ENCODE data around the gene SORCS2. TPM values are rescaled to one million over a fixed set of nuclear protein-coding genes. Genes with fewer than 3 reads are reported as not detected.

SORCS2 gene
- total RNA-seq, 1 donor from 2014 or later: 5.2 TPM

DNA sequence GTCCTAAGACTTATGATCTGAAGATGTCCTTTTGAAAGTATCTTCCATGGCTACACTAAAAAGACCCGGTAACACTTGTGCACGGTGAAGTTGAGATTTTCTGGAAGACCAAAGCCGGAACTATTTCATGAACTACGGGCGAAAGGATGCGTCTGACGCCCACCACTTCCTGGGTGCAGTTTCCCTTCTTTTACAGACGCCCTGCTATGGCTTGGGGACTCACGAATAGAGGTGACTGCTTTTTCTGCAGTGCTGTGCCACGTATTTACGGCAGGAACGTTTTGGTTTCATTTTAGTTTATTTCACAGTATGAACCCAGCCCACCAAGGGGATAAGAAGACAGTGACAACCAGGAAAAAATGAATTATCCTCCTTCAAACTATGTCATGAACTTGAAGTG, 566.9 kb downstream of the SORCS2 start:
- TF ChIP-seq, protein P1, sequence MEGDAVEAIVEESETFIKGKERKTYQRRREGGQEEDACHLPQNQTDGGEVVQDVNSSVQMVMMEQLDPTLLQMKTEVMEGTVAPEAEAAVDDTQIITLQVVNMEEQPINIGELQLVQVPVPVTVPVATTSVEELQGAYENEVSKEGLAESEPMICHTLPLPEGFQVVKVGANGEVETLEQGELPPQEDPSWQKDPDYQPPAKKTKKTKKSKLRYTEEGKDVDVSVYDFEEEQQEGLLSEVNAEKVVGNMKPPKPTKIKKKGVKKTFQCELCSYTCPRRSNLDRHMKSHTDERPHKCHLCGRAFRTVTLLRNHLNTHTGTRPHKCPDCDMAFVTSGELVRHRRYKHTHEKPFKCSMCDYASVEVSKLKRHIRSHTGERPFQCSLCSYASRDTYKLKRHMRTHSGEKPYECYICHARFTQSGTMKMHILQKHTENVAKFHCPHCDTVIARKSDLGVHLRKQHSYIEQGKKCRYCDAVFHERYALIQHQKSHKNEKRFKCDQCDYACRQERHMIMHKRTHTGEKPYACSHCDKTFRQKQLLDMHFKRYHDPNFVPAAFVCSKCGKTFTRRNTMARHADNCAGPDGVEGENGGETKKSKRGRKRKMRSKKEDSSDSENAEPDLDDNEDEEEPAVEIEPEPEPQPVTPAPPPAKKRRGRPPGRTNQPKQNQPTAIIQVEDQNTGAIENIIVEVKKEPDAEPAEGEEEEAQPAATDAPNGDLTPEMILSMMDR (IDR thresholded peaks at IDR 0.05): no peak
- TF ChIP-seq EZH2phosphoT487 (IDR thresholded peaks at IDR 0.05): no peak
- TF ChIP-seq EZH2 (IDR thresholded peaks at IDR 0.05): no peak
- H3K4me1 Mint-ChIP-seq: peaks cover 40% of the 10 kb centered on the region

DNA sequence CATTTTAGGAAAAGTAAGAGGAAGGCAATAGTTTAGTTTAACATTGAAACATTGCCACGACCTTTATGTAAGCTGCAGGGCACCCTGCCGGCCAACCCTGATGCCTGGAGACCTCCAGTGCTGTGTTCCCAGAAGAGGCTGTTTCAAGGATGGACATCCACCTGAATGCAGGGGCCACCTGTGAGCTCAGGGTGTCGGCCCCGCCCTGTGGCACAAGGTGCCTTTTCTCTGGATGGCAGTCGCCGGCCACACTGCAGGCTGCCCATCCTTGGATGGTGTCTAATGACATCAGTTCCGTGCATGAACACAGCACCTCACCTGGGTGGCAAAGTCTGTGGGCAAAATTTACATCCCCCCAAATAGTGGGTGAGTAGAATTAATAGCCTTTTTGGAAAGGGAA, 567.3 kb downstream of the SORCS2 start:
- Histone ChIP-seq H3K27ac (no peak overlapping the region), H3F3A (ENCODE audit: low read depth) (peaks cover 12% of the 10 kb centered on the region), H4K20me1 (ENCODE audit: low read depth) (peaks cover 20% of the 10 kb centered on the region), H3K79me2 (ENCODE audit: low read depth) (no peaks in the 10 kb centered on the region), H3K9ac (no peak overlapping the region), H3K4me1 (peaks cover 16% of the 10 kb centered on the region), H3K4me2 (no peak overlapping the region), H3K4me3 (no peak overlapping the region), H3K27me3 (no peaks in the 10 kb centered on the region), H3K9me3 (ENCODE audit: low read depth) (no peaks in the 10 kb centered on the region), H2AFZ (replicated peaks) (no peak overlapping the region), H3K36me3 (no peaks in the 10 kb centered on the region)
- H3K27me3 Mint-ChIP-seq (ENCODE audit: insufficient read depth, low read depth): peaks cover 18% of the 10 kb centered on the region
- TF ChIP-seq, protein P1 (IDR thresholded peaks at IDR 0.05): no peak
- TF ChIP-seq EZH2 (IDR thresholded peaks at IDR 0.05) (no peak), EZH2phosphoT487 (IDR thresholded peaks at IDR 0.05) (no peak)
- H3K27ac Mint-ChIP-seq: no peak overlapping the region
- no peaks in the 10 kb centered on the region for H3K36me3 Mint-ChIP-seq
- H3K4me1 Mint-ChIP-seq: peaks cover 40% of the 10 kb centered on the region
- no peak for DNase-seq (ENCODE audit: low spot score)
- H3K4me3 Mint-ChIP-seq: no peak overlapping the region
- peaks cover 4% of the 10 kb centered on the region for H3K9me3 Mint-ChIP-seq

More for the DNA sequence above, 566.9 kb downstream of the SORCS2 start:
- Histone ChIP-seq H3K27ac (no peak overlapping the region), H3K27me3 (no peaks in the 10 kb centered on the region), H3K9me3 (ENCODE audit: low read depth) (no peaks in the 10 kb centered on the region), H3F3A (ENCODE audit: low read depth) (peaks cover 12% of the 10 kb centered on the region), H3K4me2 (no peak overlapping the region), H3K9ac (no peak overlapping the region), H3K4me1 (peaks cover 16% of the 10 kb centered on the region), H4K20me1 (ENCODE audit: low read depth) (peaks cover 20% of the 10 kb centered on the region), H3K36me3 (no peaks in the 10 kb centered on the region), H3K4me3 (no peak overlapping the region), H3K79me2 (ENCODE audit: low read depth) (no peaks in the 10 kb centered on the region), H2AFZ (replicated peaks) (no peak overlapping the region)
- peaks cover 18% of the 10 kb centered on the region for H3K27me3 Mint-ChIP-seq (ENCODE audit: insufficient read depth, low read depth)
- H3K9me3 Mint-ChIP-seq: peaks cover 4% of the 10 kb centered on the region
- H3K4me3 Mint-ChIP-seq: no peak overlapping the region
- no peak overlapping the region for H3K27ac Mint-ChIP-seq
- no peak for DNase-seq (ENCODE audit: low spot score)
- H3K36me3 Mint-ChIP-seq: no peaks in the 10 kb centered on the region

DNA sequence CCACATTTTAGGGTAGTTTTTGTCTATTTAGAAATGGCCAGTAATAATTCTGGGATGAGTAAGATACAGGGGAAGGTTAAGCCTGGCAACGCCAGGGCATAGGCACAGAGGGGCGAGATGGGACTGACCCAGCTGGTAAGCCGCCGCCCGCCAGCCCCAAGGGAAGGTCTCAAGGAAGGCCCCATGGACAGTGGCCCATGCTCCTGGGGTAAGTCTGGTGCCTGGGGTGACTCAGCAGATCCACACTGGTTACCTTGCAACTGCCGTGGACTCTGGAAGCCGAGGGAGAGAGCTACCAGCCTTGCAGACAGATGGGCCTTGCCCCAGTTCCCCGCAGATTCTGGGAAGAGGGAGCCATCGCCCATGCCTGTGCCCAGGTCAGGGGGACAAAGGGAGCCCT, 567.9 kb downstream of the SORCS2 start:
- Mint-ChIP-seq H3K9me3 (peaks cover 4% of the 10 kb centered on the region), H3K4me3 (no peak overlapping the region), H3K27me3 (ENCODE audit: insufficient read depth, low read depth) (peaks cover 18% of the 10 kb centered on the region), H3K4me1 (peaks cover 40% of the 10 kb centered on the region), H3K36me3 (no peaks in the 10 kb centered on the region), H3K27ac (no peak overlapping the region)
- H2AFZ ChIP-seq (replicated peaks): no peak overlapping the region
- no peak overlapping the region for H3K4me3 ChIP-seq
- no peaks in the 10 kb centered on the region for H3K9me3 ChIP-seq (ENCODE audit: low read depth)
- TF ChIP-seq, protein P1 (IDR thresholded peaks at IDR 0.05): no peak
- TF ChIP-seq EZH2phosphoT487 (IDR thresholded peaks at IDR 0.05) (no peak), EZH2 (IDR thresholded peaks at IDR 0.05) (no peak)
- peaks cover 12% of the 10 kb centered on the region for H3F3A ChIP-seq (ENCODE audit: low read depth)
- no peak for DNase-seq (ENCODE audit: low spot score)
- peaks cover 20% of the 10 kb centered on the region for H4K20me1 ChIP-seq (ENCODE audit: low read depth)
- H3K27ac ChIP-seq: no peak overlapping the region
- H3K4me2 ChIP-seq: no peak overlapping the region
- H3K79me2 ChIP-seq (ENCODE audit: low read depth): no peaks in the 10 kb centered on the region
- peaks cover 16% of the 10 kb centered on the region for H3K4me1 ChIP-seq
- H3K9ac ChIP-seq: no peak overlapping the region
- H3K36me3 ChIP-seq: no peaks in the 10 kb centered on the region
- H3K27me3 ChIP-seq: no peaks in the 10 kb centered on the region

All from neural progenitor cell (in vitro differentiated cells).